Measurements from ENCODE around the gene AXL.

AXL gene

DNA sequence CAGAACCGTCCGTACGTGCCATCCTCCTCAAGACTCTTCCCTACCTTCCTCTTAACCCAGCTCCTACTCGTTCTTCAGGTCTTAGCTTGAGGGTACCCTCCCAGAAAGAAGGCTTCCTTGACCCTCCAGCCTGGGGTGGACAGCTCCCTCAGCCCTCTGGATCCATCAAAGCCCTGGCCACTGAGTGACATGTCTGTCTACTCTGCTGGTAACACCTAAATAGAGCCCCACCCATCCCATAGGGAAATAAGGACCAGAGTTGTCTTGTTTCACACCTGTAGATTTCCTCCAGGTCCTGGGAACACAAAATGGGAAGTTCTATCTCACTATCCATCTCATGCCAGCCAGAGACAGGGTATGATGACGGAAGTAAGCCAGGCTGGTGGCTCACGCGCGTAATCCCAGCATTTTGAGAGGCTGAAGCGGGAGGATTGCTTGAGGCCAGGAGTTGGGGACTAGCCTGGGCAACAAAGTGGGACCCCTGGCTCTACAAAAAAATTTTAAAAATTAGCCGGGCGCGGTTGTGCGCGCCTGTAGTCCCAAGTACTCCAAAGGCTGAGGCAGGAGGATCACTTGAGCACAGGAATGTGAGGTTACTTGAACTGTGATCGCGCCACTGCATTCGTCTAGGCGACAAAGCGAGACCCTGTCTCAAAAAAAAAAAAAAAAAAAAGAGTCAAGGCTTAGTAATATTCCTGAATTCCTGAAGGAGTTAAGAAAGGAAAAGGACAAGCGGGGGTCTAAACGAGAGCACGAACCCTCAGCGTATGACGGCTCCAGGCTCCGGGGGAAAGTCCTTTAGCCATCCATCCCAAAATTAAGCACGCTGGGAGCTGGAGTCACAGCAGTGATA is 90.4 kb downstream of the AXL start:
- Histone ChIP-seq H3K4me1 (ENCODE audit: insufficient read depth, low read length, severe bottlenecking) (peaks cover 29% of the 10 kb centered on the region), H3K9ac (ENCODE audit: low read length) (peak overlapping the region; percentile 96), H3K79me2 (ENCODE audit: insufficient read depth, low read length) (peaks cover 9% of the 10 kb centered on the region), H4K20me1 (ENCODE audit: insufficient read depth, low read length) (no peaks in the 10 kb centered on the region), H3K4me2 (ENCODE audit: low read length) (peak overlapping the region; percentile 97), H3K27me3 (ENCODE audit: insufficient read depth, low read length) (no peaks in the 10 kb centered on the region), H2AFZ (ENCODE audit: low read length) (no peak overlapping the region), H3K4me3 (ENCODE audit: low read depth, low read length, poor library complexity, severe bottlenecking) (peak overlapping the region; percentile 83), H3K36me3 (ENCODE audit: insufficient read depth, low read length) (peaks cover 57% of the 10 kb centered on the region), H3F3A (ENCODE audit: insufficient read depth, low read length) (peaks cover 9% of the 10 kb centered on the region; the same call in 1 of the 2 replicates), H3K27ac (ENCODE audit: low read depth, low read length, poor library complexity, severe bottlenecking) (peak overlapping the region; percentile 82), H3K9me3 (ENCODE audit: low read length) (no peaks in the 10 kb centered on the region), H3K9me2 (ENCODE audit: low read depth, low read length) (no peaks in the 10 kb centered on the region)
- TF ChIP-seq EZH2 (IDR thresholded peaks at IDR 0.05; ENCODE audit: borderline replicate concordance, low read length): no peak
- TF ChIP-seq, protein P1, sequence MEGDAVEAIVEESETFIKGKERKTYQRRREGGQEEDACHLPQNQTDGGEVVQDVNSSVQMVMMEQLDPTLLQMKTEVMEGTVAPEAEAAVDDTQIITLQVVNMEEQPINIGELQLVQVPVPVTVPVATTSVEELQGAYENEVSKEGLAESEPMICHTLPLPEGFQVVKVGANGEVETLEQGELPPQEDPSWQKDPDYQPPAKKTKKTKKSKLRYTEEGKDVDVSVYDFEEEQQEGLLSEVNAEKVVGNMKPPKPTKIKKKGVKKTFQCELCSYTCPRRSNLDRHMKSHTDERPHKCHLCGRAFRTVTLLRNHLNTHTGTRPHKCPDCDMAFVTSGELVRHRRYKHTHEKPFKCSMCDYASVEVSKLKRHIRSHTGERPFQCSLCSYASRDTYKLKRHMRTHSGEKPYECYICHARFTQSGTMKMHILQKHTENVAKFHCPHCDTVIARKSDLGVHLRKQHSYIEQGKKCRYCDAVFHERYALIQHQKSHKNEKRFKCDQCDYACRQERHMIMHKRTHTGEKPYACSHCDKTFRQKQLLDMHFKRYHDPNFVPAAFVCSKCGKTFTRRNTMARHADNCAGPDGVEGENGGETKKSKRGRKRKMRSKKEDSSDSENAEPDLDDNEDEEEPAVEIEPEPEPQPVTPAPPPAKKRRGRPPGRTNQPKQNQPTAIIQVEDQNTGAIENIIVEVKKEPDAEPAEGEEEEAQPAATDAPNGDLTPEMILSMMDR (IDR thresholded peaks at IDR 0.05; ENCODE audit: low read length): no peak

DNA sequence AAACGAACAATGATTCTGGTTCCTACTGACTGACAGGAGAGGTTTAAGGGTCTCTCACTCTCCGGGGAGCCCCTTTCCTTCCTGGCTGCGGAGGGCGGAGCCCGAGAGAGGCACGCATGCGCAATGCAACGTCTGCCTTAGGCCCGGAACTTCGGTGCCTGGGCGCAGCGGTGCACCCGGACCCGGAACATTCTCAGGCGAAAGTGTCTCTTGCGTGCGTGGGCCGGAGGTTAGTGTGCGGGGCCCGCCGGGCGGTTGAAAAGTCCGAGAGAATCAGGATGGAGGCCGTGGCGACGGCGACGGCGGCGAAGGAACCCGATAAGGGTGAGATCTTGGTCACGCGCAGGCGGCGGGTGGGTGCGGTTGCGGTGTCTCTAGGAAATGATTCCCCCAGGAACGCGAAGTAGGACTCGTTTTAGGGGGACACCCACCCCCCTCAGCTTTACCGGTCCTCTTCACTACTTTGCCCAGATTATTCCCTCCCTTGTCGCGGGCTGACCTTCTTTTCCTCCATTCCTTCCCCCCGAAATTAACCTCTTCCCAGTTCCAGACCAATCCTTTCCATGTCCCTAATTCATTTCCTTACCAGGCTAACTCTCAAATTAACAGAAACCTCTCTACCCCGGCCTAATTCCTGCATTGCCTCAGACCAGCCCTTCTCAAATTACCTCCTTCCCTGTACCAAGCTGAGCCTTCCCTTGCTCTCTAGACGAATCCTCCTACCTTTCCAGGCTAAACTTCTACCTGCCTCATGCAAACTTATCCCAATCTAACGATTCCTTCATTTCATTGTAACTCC is 91.2 kb downstream of the AXL start, which contains the start of gene CCDC97:
Gene CCDC97 (plus strand): TSS at position 140 of the 799 bp plus-strand sequence. CDS start 139 bp downstream, at position 279.
- Histone ChIP-seq H2AFZ (ENCODE audit: low read length) (no peak within 1 kb of the TSS), H3K36me3 (ENCODE audit: insufficient read depth, low read length) (peaks cover 54% of the 10 kb centered on the region), H3K27ac (ENCODE audit: low read depth, low read length, poor library complexity, severe bottlenecking) (peak within 1 kb of the TSS; percentile 82), H3K79me2 (ENCODE audit: insufficient read depth, low read length) (peaks cover 9% of the 10 kb centered on the region), H3K9me3 (ENCODE audit: low read length) (no peaks in the 10 kb centered on the region), H3K27me3 (ENCODE audit: insufficient read depth, low read length) (no peaks in the 10 kb centered on the region), H3K4me2 (ENCODE audit: low read length) (peak within 1 kb of the TSS; percentile 97), H3K9ac (ENCODE audit: low read length) (peak within 1 kb of the TSS; percentile 96), H3K4me1 (ENCODE audit: insufficient read depth, low read length, severe bottlenecking) (peaks cover 29% of the 10 kb centered on the region), H3F3A (ENCODE audit: insufficient read depth, low read length) (peaks cover 9% of the 10 kb centered on the region; the same call in 1 of the 2 replicates), H4K20me1 (ENCODE audit: insufficient read depth, low read length) (no peaks in the 10 kb centered on the region), H3K9me2 (ENCODE audit: low read depth, low read length) (no peaks in the 10 kb centered on the region), H3K4me3 (ENCODE audit: low read depth, low read length, poor library complexity, severe bottlenecking) (peak within 1 kb of the TSS; percentile 83)
- TF ChIP-seq, protein P1 (IDR thresholded peaks at IDR 0.05; ENCODE audit: low read length): no peak
- no peak for TF ChIP-seq EZH2 (IDR thresholded peaks at IDR 0.05; ENCODE audit: borderline replicate concordance, low read length)

DNA sequence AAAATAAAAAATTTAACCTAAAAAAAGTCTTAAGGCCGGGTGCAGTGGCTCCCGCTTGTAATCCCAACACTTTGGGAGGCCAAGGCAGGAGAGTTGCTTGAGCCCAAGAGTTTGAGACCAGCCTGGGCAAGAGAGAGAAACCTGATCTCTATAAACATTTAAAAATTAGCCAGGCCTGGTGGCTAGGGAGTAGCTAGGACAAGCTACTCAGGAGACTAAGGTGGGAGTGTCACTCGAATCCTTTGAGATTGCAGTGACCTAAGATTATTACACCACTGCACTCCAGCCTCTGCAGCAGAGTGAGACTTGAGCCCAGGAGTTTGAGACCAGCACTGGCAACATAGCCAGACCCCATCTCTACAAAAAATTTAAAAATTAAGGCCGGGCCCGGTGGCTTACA is 92.0 kb downstream of the AXL start:
- TF ChIP-seq, protein P1 (IDR thresholded peaks at IDR 0.05; ENCODE audit: low read length): no peak
- TF ChIP-seq EZH2 (IDR thresholded peaks at IDR 0.05; ENCODE audit: borderline replicate concordance, low read length): no peak
- Histone ChIP-seq H3K9ac (ENCODE audit: low read length) (peak overlapping the region; percentile 96), H3F3A (ENCODE audit: insufficient read depth, low read length) (peaks cover 9% of the 10 kb centered on the region; the same call in 1 of the 2 replicates), H3K4me3 (ENCODE audit: low read depth, low read length, poor library complexity, severe bottlenecking) (peak overlapping the region; percentile 83), H3K27ac (ENCODE audit: low read depth, low read length, poor library complexity, severe bottlenecking) (no peak overlapping the region), H3K4me2 (ENCODE audit: low read length) (peak overlapping the region; percentile 97), H3K36me3 (ENCODE audit: insufficient read depth, low read length) (peaks cover 51% of the 10 kb centered on the region), H3K4me1 (ENCODE audit: insufficient read depth, low read length, severe bottlenecking) (peaks cover 29% of the 10 kb centered on the region), H3K79me2 (ENCODE audit: insufficient read depth, low read length) (peaks cover 9% of the 10 kb centered on the region), H3K27me3 (ENCODE audit: insufficient read depth, low read length) (no peaks in the 10 kb centered on the region), H3K9me2 (ENCODE audit: low read depth, low read length) (no peaks in the 10 kb centered on the region), H3K9me3 (ENCODE audit: low read length) (no peaks in the 10 kb centered on the region), H4K20me1 (ENCODE audit: insufficient read depth, low read length) (no peaks in the 10 kb centered on the region), H2AFZ (ENCODE audit: low read length) (no peak overlapping the region)

Data from OCI-LY1 (cell line).